Tibial nerve (tissue), 4 donors: ENCODE data around the gene EXT2.

Experiments
- CTCF ChIP-seq, 5 experiments: fragments of 200-600 bp in 3 of 5; fragments of 450-650 bp in 2 of 5; sonication (generic) in 3 of 5; IDR thresholded peaks; one replicate each; pipeline ENCODE4 v1.5.1; 2016 to 2019; ENCODE audit warnings: antibody characterized with exemption in 5 of 5, mild to moderate bottlenecking in 3 of 5, moderate library complexity in 2 of 5
- EP300 ChIP-seq, 2 donors: sonication (generic); formaldehyde crosslinking; IDR thresholded peaks; one replicate each; pipeline ENCODE4 v1.6.1; 2017; ENCODE audit warnings: antibody characterized with exemption in 2 of 2, mild to moderate bottlenecking in 1 of 2
- POLR2A ChIP-seq, 2 donors: fragments of 450-650 bp; IDR thresholded peaks; one replicate each; pipeline ENCODE4 v1.6.1; 2017; ENCODE audit warnings: antibody characterized with exemption in 2 of 2, mild to moderate bottlenecking in 2 of 2, moderate library complexity in 2 of 2

DNA sequence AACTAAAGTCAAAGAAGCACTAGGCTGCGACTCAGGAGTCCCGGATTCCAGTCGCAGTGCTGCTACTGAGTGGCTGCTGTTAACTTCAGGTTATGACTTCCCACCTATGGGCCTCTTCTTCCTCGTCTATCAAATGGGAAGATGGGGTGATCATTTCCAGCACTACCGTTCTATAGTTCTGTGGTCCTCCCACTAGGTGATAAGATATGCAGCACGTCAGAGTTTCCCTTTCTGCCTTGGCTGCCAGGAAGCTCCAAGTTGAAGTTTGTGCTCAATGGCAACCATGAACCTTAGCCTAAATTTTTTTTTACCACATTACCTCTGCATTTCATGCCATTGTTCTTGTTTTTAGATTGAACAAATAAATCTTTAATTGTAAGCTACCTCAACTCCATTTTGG lies 175.8 kb downstream of the EXT2 start:
- TF ChIP-seq CTCF (IDR thresholded peaks at IDR 0.05): no peak
- no peak for TF ChIP-seq POLR2A (IDR thresholded peaks at IDR 0.05)
- TF ChIP-seq EP300 (IDR thresholded peaks at IDR 0.05): no peak
